ENCODE results near the gene ZNF597.
A peak's percentile ranks its signal among the peaks of the same experiment; 100 is the strongest.

ZNF597 gene

DNA sequence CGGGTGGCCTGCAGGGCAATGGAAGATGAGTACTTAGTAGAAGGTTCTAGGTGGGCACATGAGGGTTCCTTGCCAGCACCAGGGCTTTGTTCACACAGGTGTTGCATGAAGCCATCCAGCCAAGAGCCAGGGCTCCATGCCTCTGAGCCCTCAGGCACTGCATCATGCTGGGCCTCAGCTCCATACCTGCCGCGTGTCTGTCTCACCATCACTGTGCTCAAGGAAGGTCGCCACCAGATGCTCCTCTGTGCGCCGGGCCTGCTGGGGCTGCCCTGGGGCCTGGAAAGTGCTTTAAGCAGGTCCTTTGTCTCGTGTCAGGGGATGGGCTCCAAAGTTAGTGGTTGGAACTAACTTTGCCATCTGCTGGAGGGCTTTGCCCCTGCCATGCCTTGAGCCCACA is 26.4 kb upstream of the ZNF597 start:
- H3K4me1 ChIP-seq (ENCODE audit: insufficient read depth, low read length): peaks cover 9% of the 10 kb centered on the region
- H3K36me3 ChIP-seq (ENCODE audit: insufficient read depth, low read length): no peaks in the 10 kb centered on the region
- H3K9ac ChIP-seq (ENCODE audit: low read depth, low read length): no peak overlapping the region
- no peaks in the 10 kb centered on the region for H3K9me3 ChIP-seq (ENCODE audit: control insufficient read depth, insufficient read depth, low read length)

DNA sequence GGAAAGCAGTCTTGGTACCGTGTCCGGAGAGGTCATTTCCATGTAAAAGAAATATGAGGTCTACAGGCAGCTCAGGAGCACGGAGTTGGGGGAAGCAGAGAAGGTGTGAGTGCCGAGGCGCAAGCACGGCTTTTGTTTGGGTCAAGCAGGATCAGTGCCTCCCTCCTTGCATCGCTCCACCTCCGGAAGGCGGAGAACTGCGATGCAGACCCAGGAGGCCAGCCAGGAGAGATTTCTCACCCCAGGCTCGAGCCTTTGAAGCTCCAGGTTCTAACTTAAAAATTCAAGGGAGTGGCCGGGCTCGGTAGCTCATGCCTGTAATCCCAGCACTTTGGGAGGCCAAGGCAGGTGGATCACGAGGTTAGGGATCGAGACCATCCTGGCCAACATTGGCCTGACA is 25.2 kb upstream of the ZNF597 start:
- Histone ChIP-seq H3K4me1 (ENCODE audit: insufficient read depth, low read length) (peaks cover 14% of the 10 kb centered on the region), H3K9me3 (ENCODE audit: control insufficient read depth, insufficient read depth, low read length) (no peaks in the 10 kb centered on the region), H3K9ac (ENCODE audit: low read depth, low read length) (peak overlapping the region; percentile 37; the same call in 1 of the 2 replicates), H3K36me3 (ENCODE audit: insufficient read depth, low read length) (no peaks in the 10 kb centered on the region)

DNA sequence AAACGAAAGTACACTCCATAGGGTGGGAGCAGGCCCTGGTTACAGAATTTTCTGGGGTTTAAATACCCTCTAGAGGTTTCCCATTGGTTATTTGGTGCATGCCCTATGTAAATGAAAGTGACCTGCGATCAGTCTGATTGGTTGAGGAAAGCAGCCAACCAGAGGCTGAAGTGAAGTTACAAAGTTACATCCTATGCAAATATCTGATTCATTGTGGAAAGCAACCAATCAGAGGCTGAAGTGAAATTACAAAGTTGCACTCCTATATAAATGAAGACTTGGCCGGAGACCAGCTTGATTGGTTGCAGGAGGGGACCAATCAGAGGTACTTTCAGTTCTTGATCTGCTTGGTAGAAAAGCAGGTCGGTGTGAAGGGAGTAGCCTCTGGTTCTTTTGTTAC is 24.6 kb upstream of the ZNF597 start:
- Histone ChIP-seq H3K9ac (ENCODE audit: low read depth, low read length) (peak overlapping the region; percentile 37; the same call in 1 of the 2 replicates), H3K4me1 (ENCODE audit: insufficient read depth, low read length) (peaks cover 14% of the 10 kb centered on the region), H3K36me3 (ENCODE audit: insufficient read depth, low read length) (no peaks in the 10 kb centered on the region), H3K9me3 (ENCODE audit: control insufficient read depth, insufficient read depth, low read length) (no peaks in the 10 kb centered on the region)

DNA sequence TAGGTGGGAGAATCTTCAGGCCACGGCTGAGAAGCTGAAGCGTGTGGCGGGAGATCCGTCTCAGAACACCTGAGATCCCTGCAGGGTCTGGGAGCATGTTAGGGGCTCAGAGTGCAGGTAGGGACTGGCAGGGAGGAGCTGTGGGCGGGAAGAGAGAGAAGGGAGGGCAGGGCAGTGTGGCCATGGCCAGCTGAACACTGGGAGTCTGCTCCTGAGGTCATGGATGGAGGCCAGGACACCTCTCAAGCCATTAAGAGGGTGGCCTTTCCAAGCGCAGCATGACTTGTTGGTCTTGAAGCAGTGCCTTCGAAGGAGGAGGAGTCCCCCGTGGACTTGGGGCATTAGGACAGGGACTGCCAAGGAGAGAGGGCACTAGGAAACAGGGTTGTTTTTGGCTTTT is 23.9 kb upstream of the ZNF597 start:
- Histone ChIP-seq H3K4me1 (ENCODE audit: insufficient read depth, low read length) (peaks cover 14% of the 10 kb centered on the region), H3K36me3 (ENCODE audit: insufficient read depth, low read length) (no peaks in the 10 kb centered on the region), H3K9me3 (ENCODE audit: control insufficient read depth, insufficient read depth, low read length) (no peaks in the 10 kb centered on the region), H3K9ac (ENCODE audit: low read depth, low read length) (no peak overlapping the region)

DNA sequence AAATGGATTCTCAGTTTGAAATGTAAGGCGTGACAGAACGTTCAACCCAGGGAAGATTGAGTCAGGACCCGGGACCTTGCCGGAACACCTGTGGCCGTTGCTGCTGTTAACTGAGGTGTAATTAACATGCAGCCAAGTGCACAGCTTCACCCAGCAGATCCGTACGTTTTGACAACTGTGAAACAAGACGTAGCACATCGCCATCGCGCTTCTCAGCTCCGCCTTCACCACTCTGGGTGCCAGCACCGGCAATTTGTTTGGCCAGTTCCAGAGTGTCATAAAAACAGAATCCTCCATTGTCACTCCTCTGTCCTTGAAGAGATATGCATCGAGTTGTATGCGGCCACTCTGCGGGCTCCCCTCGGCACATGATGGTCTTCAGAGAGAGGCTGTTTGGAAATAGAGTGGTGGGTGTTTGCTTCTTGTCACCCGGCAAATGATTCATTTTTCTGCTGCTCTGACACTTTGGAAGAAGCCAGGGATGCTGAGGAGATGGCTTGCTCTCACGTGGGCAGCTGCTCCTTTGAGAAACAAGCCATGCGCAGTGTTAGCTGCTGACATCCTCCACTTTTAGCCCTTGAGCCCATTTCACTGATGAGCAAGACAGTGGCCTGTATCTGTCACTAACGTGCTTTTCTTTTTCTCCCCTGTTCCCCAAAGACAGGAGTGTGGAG is 22.7 kb upstream of the ZNF597 start:
- Histone ChIP-seq H3K9ac (ENCODE audit: low read depth, low read length) (no peak overlapping the region), H3K36me3 (ENCODE audit: insufficient read depth, low read length) (no peaks in the 10 kb centered on the region), H3K4me1 (ENCODE audit: insufficient read depth, low read length) (peaks cover 14% of the 10 kb centered on the region), H3K9me3 (ENCODE audit: control insufficient read depth, insufficient read depth, low read length) (no peaks in the 10 kb centered on the region)

DNA sequence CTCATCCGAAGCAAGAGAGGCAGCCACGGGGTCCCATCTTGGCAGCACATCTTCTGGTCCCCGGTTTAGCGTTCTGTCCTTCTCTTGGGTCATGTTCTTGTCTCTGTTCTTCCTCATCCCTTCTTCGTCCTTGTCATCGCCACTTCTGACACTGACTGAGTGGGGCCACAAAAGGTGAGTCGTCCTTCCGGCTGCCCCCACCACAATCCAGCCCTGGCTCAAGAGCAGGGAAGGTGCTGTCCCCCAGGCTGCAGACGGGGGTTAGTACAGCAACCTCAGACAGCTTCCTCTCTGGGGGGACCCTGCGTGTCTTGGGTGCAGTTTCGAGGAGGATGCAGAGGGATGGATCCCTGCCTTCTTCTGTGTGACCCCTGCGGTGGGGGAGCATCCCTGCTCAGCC is 22.0 kb upstream of the ZNF597 start:
- Histone ChIP-seq H3K4me1 (ENCODE audit: insufficient read depth, low read length) (peaks cover 14% of the 10 kb centered on the region), H3K36me3 (ENCODE audit: insufficient read depth, low read length) (no peaks in the 10 kb centered on the region), H3K9me3 (ENCODE audit: control insufficient read depth, insufficient read depth, low read length) (no peaks in the 10 kb centered on the region), H3K9ac (ENCODE audit: low read depth, low read length) (no peak overlapping the region)

DNA sequence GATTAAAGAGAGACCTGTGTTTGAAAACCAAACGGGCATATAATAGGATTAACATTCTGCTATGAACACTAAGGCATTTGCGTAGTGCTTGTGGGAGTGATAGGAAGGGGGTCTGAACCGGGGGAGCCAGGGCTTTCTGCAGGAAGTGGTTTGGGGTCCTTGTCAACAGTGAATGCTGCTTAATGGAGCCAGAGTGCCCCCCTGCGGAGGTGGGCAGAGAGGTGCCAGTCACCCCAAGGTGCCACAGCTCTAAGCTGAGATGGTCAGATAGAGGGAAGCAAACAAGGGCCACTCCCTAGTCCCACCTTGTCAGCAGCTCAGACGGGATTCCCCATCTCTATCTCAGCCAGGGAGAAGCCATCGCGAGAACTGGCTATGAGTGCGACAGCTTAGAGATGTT is 17.8 kb upstream of the ZNF597 start:
- no peaks in the 10 kb centered on the region for H3K9me3 ChIP-seq (ENCODE audit: control insufficient read depth, insufficient read depth, low read length)
- H3K4me1 ChIP-seq (ENCODE audit: insufficient read depth, low read length): peaks cover 19% of the 10 kb centered on the region
- H3K9ac ChIP-seq (ENCODE audit: low read depth, low read length): no peak overlapping the region
- no peaks in the 10 kb centered on the region for H3K36me3 ChIP-seq (ENCODE audit: insufficient read depth, low read length)

DNA sequence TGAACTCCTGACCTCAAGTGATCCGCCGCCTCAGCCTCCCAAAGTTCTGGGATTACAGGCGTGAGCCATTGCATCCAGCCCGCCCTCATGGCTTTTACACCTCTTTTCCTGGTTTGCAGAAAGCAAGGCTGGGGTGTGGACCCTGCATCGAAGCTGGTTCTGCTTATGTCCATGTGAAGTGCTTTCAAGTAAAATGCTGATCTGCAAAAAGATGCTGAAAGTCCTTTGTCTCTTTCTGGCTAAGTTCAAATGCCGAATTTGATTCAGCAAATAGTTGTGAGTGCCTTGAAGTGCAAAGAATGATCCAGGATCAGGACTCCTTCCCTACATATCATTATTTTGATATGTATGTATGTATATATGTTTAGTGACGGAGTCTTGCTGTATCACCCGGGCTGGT is 17.3 kb upstream of the ZNF597 start:
- H3K9ac ChIP-seq (ENCODE audit: low read depth, low read length): no peak overlapping the region
- H3K4me1 ChIP-seq (ENCODE audit: insufficient read depth, low read length): peaks cover 19% of the 10 kb centered on the region
- no peaks in the 10 kb centered on the region for H3K36me3 ChIP-seq (ENCODE audit: insufficient read depth, low read length)
- H3K9me3 ChIP-seq (ENCODE audit: control insufficient read depth, insufficient read depth, low read length): no peaks in the 10 kb centered on the region

DNA sequence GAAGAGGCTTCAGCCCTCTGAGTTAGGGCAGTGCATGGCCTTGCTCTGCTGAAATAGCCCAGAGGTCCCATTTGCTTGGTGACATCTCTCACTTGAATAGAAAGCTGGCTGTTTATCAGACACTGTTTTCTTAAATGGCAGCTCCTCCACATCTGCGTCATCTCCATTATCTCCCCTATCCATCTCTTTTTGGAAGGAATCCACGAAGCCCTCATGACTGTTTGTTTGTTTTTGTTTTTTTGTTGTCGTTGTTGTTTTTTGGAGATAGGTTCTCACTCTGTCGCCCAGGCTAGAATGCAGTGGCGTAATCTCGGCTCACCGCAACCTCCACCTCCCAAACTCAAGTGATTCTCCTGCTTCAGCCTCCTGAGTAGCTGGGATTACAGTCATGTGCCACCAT is 16.8 kb upstream of the ZNF597 start:
- no peak overlapping the region for H3K9ac ChIP-seq (ENCODE audit: low read depth, low read length)
- H3K36me3 ChIP-seq (ENCODE audit: insufficient read depth, low read length): no peaks in the 10 kb centered on the region
- H3K4me1 ChIP-seq (ENCODE audit: insufficient read depth, low read length): peaks cover 19% of the 10 kb centered on the region
- H3K9me3 ChIP-seq (ENCODE audit: control insufficient read depth, insufficient read depth, low read length): no peaks in the 10 kb centered on the region

DNA sequence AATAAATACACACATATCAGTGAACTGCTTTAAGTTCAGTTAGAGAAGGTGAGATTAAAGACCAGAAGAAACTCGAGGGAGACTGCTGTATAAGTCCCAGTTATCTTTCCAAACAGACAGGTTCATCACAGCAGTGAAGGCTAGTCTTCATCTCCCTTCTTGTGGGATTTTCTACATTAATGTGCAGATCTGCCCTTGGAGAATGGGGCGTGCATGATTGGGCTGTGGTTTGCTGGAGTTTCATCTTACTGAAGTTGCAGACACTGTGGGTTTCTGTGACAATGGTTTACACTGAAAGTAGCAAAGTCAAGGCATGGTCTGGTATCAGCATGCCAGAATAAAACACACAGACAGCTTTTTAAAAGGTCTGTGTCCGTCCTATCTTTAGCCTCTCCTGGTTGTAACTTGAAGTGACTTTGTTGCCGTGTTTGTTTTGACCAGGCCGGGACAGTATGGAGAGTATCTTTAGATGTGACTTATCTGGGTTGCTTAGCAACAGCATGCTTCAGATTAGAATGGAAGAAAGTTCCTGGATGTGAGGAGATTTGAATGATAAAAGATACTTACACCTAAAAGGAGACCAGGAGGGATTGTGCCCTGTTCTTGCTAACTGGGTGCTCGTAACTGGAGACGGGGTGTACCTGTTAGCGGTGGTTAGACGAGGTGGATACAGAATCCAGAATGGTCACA is 16.2 kb upstream of the ZNF597 start:
- H3K36me3 ChIP-seq (ENCODE audit: insufficient read depth, low read length): no peaks in the 10 kb centered on the region
- H3K4me1 ChIP-seq (ENCODE audit: insufficient read depth, low read length): peaks cover 16% of the 10 kb centered on the region
- H3K9ac ChIP-seq (ENCODE audit: low read depth, low read length): peak overlapping the region; percentile 97
- no peaks in the 10 kb centered on the region for H3K9me3 ChIP-seq (ENCODE audit: control insufficient read depth, insufficient read depth, low read length)

DNA sequence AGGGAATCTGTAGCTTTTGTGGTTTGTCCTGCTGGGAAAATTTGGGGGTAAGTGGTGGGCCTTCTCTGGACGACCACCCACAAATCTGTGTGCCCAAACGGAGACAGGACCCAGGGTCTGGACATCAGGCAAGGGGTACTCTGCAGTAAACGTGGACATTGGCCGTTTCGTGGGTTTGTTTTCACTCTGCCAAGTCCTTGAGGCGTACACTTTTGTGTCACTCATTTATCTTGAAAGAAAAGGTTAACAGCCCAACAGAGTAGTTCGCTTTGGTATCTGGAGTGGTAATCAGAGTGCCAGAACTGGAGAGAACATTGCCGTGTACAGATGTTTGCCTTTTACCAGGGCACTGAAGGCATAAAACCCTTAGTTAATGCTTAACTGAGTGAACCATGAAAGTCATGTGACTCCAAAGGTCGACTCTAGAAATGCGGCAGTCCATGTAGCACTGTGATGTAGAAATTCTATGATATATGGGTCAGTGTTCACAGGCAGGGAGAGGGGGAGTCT is 15.6 kb upstream of the ZNF597 start:
- Histone ChIP-seq H3K36me3 (ENCODE audit: insufficient read depth, low read length) (no peaks in the 10 kb centered on the region), H3K4me1 (ENCODE audit: insufficient read depth, low read length) (peaks cover 16% of the 10 kb centered on the region)

DNA sequence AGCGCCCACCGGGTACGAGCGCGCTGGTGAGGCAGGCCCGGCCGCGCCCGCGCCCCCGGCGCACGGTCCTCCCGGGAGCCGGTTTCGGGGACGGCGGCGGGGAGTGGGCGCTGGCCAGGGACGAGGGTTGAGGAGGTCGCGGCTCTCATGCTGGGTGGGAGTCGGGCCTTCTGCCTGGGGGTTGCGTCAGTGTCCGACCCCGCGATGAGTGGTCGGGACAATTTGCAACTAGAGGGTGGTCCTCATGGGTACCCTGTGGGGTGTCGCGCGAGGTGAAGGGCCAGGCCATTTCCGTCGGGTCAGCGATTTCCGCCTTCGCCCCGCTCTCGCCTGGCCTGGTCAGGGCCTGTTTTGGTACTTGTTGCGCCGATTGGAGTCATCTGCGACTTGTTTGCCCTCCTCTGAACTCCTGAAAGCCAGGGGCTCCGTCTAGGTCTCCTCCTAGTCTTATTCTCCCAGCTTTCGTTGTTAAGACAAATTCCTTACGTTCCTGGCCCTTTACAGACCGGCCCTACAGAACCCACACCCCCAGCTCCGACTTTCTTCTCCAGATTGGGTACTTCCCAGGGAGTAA is 15.1 kb upstream of the ZNF597 start:
- H3K36me3 ChIP-seq (ENCODE audit: insufficient read depth, low read length): no peaks in the 10 kb centered on the region
- no peaks in the 10 kb centered on the region for H3K9me3 ChIP-seq (ENCODE audit: control insufficient read depth, insufficient read depth, low read length)
- peak overlapping the region; percentile 97 for H3K9ac ChIP-seq (ENCODE audit: low read depth, low read length)
- H3K4me1 ChIP-seq (ENCODE audit: insufficient read depth, low read length): peaks cover 19% of the 10 kb centered on the region

More for the DNA sequence above, 15.6 kb upstream of the ZNF597 start:
- no peaks in the 10 kb centered on the region for H3K9me3 ChIP-seq (ENCODE audit: control insufficient read depth, insufficient read depth, low read length)
- peak overlapping the region; percentile 97 for H3K9ac ChIP-seq (ENCODE audit: low read depth, low read length)

DNA sequence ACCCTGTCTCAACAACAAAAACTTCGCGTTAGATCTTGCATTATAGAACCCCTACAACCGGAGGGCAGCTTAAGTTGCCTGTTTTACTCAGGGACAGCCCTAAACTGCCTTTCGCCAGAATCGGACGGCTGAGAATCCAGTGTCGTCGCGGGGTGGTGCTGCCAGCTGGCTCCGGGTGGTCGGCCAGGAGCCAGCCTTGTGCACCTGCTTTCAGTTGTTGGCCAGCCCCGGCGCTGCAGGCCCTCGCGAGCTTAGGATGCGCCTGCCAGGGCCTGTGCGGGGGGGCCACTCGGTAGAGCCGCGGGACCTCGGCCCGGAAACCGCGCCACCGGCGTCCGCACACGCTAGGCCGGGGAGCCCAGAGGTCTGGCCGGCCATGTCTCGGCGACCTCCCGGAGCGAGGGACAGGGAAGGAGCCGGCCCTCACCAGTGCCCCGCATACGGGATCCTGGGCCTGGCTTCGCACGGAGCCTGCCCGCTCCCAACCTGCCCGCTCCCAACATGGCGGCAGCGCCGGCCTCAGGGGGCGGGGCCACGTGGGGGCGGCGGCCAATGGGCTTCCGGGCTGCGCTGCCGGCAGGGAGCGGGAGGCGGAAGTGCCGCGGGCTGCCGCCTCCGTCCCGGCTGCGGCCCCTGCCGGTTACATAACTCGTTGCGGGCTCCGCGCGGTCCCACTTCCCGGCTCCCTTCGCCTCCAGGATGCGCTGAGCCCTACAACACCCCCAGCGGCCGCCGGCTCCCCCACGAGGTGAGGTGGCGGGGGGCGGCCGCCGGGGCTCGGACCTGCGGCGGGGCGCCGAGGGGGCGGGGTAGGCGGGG is 14.3 kb upstream of the ZNF597 start:
- Histone ChIP-seq H3K36me3 (ENCODE audit: insufficient read depth, low read length) (no peaks in the 10 kb centered on the region), H3K9ac (ENCODE audit: low read depth, low read length) (peak overlapping the region; percentile 97), H3K4me1 (ENCODE audit: insufficient read depth, low read length) (peaks cover 19% of the 10 kb centered on the region), H3K9me3 (ENCODE audit: control insufficient read depth, insufficient read depth, low read length) (no peaks in the 10 kb centered on the region)

DNA sequence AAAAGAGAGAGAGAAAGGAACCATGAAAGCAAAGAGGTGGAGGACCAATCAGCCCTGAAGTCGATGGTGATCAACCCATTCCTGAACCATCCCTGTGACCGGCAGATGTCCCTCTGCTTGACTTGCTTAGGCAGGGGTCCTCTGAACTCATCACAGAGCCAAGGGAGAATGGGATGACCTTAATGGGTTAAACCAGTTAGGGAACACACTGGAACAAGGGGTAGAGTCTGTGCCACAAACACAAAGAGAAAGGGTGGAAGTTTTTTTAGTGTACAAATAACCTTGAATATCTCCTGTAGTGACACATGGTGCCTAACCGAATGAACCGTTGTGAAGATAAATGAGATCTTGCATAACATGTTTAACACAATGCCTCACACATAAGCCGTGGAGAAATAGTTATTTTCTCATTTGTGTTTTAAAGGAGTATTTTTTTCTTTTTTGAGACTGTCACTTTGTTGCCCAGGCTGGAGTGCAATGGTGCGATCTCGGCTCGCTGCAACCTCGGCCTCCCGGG is 11.4 kb upstream of the ZNF597 start:
- Histone ChIP-seq H3K4me1 (ENCODE audit: insufficient read depth, low read length) (peaks cover 15% of the 10 kb centered on the region), H3K9ac (ENCODE audit: low read depth, low read length) (no peak overlapping the region), H3K36me3 (ENCODE audit: insufficient read depth, low read length) (no peaks in the 10 kb centered on the region; the same call in 1 of the 2 replicates), H3K9me3 (ENCODE audit: control insufficient read depth, insufficient read depth, low read length) (no peaks in the 10 kb centered on the region)
